Muscle of back (tissue), 11 donors: ENCODE measurements around the gene CD4. TPM values are rescaled to one million over a fixed set of nuclear protein-coding genes. Genes with fewer than 3 reads are reported as not detected.
A peak's percentile ranks its signal among the peaks of the same experiment; 100 is the strongest.
"Not testable (repeated sequence)": the region's sequence is repeated elsewhere in the genome, so short reads cannot be mapped to it uniquely, and the experiment has no call there.

Experiments
- DNase-seq, 3 donors: peaks; one replicate each; pipeline versions ENCODE4 v3.0.0 to v3.0.0-alpha.2; 2013
- polyA plus RNA-seq, 10 donors: library from polyadenylated mRNA; unstranded; fragments of 120-200 nt; gene quantifications; one replicate each; pipeline ENCODE4 v1.2.1, GENCODE V29; 2013; ENCODE audit not compliant: insufficient read length in 10 of 10

The CD4 gene
- polyA plus RNA-seq, 10 donors = 5.9 to 15.5 (median 7.7) TPM

DNA sequence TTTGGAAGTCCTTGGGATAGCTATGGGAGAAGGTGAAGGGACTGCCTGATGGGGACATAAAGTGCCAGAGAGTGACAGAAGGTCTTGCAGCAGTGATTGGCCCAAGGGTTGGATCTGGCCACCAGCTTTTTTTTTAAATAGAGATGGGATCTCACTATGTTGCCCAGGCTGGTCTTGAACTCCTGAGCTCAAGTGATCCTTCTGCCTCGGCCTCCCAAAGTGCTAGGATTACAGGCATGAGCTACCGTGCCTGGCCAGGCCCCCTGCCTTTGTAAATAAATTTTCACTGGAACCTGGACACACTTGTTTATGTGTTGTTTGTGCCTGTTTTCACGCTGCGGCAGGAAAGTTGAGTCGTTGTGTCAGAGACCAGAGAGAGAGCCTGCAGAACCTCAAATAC, 76.0 kb downstream of the CD4 start:
- DNase-seq = not testable (repeated sequence)

DNA sequence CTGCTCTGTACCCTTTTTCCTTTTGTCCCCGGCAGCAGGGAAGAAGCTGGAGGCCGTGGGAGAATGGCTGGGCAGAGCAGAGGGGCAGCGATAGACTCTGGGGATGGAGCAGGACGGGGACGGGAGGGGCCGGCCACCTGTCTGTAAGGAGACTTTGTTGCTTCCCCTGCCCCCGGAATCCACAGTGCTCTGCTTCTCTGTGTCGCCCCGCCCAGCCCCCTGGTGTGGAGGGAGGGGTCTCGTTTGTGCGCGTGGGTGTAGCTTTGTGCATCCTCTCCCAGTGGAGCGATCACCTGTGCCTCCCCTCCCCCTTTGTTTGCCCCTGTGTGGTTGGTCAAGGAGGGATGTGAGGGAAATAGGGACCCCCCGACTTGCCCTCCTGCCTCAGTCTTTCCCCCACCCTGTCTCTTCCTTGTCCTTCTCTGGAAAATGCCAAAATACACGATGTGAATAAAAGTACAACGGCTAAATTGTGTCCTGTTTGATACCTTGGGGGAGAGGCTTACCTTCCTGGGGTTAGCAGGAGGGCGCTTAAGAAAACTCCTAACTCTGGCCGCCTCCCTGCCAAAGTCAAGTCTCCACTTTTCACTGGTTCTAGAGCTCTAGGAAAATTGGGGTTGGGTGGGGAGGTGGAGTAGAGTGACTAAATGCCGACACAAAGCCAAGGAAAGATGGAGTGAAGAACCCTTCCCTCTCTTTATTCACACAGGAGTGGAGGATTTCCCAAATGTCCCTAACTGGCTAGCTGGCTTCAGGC, 77.0 kb downstream of the CD4 start:
- DNase-seq = no peak

DNA sequence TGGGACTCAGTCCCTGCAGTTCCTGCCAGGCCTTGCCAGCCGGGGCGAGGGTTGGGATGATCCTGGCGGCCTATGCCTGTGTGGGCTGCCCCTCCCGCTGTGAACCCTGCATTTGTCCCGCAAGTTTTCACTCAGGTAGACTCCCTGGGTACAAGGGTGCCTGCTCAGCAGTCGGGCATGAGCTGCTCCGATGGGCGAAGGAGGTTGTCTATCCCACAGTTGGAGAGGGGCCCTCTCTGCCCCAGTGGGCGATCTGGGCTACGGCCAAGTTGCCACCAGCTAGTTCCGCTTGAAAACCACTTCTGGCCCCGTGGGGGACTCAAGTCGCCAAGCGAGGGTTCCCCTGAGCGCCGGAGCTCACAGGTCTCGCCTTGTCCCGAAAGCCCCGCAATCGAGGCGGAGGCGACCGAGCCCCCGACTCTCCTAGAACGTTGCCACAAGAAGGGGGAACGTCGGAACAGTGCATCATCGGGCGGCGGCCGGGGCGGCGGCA, 77.6 kb downstream of the CD4 start:
- no peak for DNase-seq

DNA sequence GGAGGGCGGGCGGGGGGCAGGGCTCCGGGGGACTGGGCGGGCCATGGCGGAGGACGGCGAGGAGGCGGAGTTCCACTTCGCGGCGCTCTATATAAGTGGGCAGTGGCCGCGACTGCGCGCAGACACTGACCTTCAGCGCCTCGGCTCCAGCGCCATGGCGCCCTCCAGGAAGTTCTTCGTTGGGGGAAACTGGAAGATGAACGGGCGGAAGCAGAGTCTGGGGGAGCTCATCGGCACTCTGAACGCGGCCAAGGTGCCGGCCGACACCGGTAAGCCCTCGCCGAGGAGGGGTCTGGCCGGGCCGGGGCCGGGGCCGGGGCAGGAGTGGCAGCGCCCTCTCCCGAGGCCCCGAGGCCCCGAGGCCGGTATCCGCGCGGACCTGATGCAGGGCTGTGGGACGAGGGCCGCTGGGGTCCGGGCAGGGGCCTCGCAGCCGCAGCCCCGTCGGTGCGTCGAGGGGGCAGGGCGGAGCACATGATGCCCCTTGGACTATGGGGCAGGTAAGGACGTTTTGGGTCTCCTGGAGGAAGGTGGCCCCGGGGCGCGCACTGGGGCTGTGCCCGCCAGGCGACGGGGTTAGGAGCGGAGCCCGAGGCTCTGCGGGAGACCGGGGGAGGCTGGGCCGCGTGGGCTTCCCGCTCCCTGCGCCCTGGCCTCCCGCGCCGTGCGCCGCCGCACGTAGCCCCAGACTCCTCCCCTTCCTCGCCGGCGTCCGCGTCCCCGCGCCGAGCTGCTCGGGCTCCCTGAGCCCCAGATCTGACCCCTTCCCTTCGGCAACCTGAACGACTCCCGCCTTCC, 78.3 kb downstream of the CD4 start, which contains the start of gene TPI1:
Gene TPI1, plus strand, starts transcription at position 119 of the 798 bp plus-strand sequence. Its CDS starts 36 bp downstream, at position 155.
- DNase-seq = peak; percentile 79 to 93 (median 89)

DNA sequence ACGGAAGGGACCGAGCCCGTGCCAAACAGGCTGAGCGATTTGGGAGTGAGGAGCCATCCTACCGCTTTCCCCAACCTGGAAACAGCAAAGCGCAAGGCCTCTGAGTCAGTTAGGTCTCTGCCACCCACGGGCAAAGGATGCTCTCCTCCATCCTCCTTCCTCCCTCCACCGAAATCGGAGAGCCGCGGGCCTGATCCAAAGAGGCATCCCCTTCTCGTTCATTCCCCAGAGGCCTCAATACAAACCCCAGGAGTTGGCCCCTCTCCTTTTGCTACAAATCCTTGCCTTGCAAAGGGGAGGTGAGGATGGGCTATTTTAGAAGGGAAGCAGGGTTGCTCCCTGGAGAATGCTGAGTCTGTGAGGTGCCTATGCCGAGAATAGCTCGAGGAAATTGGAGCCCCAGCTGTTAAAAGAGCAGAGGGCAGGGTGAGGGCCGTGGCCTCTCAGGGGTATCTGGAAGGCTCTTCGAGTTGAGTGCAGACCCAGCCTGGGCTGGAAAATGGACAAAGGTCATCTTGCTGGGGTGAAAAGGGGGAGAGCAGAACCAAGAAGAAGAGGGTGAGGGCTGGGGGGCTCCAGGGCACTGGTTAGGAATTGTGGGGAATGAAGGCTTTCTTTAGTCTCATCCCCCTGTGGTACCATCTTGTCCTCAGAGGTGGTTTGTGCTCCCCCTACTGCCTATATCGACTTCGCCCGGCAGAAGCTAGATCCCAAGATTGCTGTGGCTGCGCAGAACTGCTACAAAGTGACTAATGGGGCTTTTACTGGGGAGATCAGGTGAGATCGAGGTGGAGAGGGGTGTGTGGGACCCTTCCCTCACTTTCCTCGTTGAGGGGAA, 79.1 kb downstream of the CD4 start:
- DNase-seq = peak in 2 of 3 donors; percentile 27 to 57

DNA sequence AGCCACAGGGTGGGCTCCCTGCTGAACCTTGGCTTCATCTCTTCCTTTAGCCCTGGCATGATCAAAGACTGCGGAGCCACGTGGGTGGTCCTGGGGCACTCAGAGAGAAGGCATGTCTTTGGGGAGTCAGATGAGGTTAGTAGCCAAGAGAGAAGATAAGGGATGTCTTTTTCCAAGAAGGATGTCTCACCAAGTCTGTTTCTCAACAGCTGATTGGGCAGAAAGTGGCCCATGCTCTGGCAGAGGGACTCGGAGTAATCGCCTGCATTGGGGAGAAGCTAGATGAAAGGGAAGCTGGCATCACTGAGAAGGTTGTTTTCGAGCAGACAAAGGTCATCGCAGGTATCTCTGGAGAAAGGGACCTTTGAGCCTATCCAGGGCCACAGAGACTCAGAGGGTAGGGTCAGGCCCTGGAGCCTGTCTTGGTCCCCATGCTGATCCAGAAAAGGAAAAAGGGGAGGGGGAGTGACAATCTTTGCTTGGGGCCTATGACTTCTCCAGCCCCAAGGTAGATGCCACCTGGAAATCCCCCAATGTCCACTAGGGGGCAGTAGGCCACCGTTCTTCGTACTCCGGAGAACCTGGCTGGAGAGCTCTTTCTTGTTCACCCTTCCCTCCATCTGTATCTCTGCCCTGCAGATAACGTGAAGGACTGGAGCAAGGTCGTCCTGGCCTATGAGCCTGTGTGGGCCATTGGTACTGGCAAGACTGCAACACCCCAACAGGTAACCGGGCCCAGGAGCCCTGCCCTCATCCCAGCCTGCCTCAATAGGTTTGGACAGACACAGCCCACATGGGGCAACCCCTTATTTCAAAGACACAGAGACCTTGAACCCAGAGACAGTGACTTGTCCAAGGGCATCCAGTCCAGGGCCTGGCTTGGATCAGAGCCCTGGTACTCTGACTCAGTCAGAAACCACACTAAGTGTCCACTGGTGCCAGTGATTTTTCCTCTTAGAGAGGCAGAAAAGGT, 80.0 kb downstream of the CD4 start:
- DNase-seq = peak in 2 of 3 donors; percentile 84 to 87

DNA sequence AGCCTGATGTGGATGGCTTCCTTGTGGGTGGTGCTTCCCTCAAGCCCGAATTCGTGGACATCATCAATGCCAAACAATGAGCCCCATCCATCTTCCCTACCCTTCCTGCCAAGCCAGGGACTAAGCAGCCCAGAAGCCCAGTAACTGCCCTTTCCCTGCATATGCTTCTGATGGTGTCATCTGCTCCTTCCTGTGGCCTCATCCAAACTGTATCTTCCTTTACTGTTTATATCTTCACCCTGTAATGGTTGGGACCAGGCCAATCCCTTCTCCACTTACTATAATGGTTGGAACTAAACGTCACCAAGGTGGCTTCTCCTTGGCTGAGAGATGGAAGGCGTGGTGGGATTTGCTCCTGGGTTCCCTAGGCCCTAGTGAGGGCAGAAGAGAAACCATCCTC, 81.0 kb downstream of the CD4 start:
- not testable (repeated sequence) for DNase-seq

Other genes starting within 250 kb of the CD4 start
- gene IFFO1, start 233.5 kb upstream of the CD4 start, polyA plus RNA-seq = 10 to 100 TPM; 19.8 to 37.0 (median 30.3) TPM
- gene NOP2, start 221.2 kb upstream of the CD4 start, polyA plus RNA-seq = 10 to 100 TPM; 18.6 to 26.9 (median 23.8) TPM
- 100 to 1,000 TPM; 125 to 170 (median 147) TPM for gene CHD4, start 182.1 kb upstream of the CD4 start, polyA plus RNA-seq
- gene LPAR5, start 153.6 kb upstream of the CD4 start, polyA plus RNA-seq = 1 to 10 TPM in 9 of 10 donors, under 1 TPM in 1; 0.99 to 2.3 (median 1.5) TPM
- gene ACRBP, start 142.1 kb upstream of the CD4 start, polyA plus RNA-seq = 1 to 10 TPM; 2.1 to 3.8 (median 2.5) TPM
- gene ING4, start 126.4 kb upstream of the CD4 start, polyA plus RNA-seq = 10 to 100 TPM; 43.7 to 54.1 (median 48.9) TPM
- gene ZNF384, start 100.2 kb upstream of the CD4 start, polyA plus RNA-seq = 10 to 100 TPM; 40.6 to 62.3 (median 47.0) TPM
- 1 to 10 TPM; 2.6 to 7.0 (median 4.4) TPM for gene PIANP, start 88.7 kb upstream of the CD4 start, polyA plus RNA-seq
- gene COPS7A, start 65.5 kb upstream of the CD4 start, polyA plus RNA-seq = 10 to 100 TPM; 55.6 to 66.6 (median 61.9) TPM
- gene MLF2, start 36.4 kb upstream of the CD4 start, polyA plus RNA-seq = 100 to 1,000 TPM; 114 to 157 (median 128) TPM
- gene PTMS, start 23.2 kb upstream of the CD4 start, polyA plus RNA-seq = 100 to 1,000 TPM; 245 to 421 (median 350) TPM
- 1 to 10 TPM in 1 of 10 donors, under 1 TPM in 9; 0.30 to 1.2 (median 0.53) TPM for gene LAG3, start 17.0 kb upstream of the CD4 start, polyA plus RNA-seq
- 10 to 100 TPM; 15.3 to 27.6 (median 17.9) TPM for gene GPR162, start 32.3 kb downstream of the CD4 start, polyA plus RNA-seq
- 10 to 100 TPM; 32.6 to 62.7 (median 44.1) TPM for gene P3H3, start 38.9 kb downstream of the CD4 start, polyA plus RNA-seq
- 10 to 100 TPM; 10.3 to 40.0 (median 26.3) TPM for gene GNB3, start 51.4 kb downstream of the CD4 start, polyA plus RNA-seq
- 10 to 100 TPM; 14.1 to 25.5 (median 19.5) TPM for gene CDCA3, start 61.8 kb downstream of the CD4 start, polyA plus RNA-seq
- gene USP5, start 62.6 kb downstream of the CD4 start, polyA plus RNA-seq = 10 to 100 TPM; 46.9 to 67.1 (median 59.3) TPM
- gene TPI1, start 78.0 kb downstream of the CD4 start, polyA plus RNA-seq = 1,000 to 10,000 TPM in 3 of 10 donors, 100 to 1,000 TPM in 7; 716 to 1,072 (median 910) TPM
- gene SPSB2, start 83.8 kb downstream of the CD4 start, polyA plus RNA-seq = 1 to 10 TPM; 2.5 to 7.0 (median 5.7) TPM
- 10 to 100 TPM in 6 of 10 donors, 1 to 10 TPM in 4; 8.4 to 11.7 (median 10.2) TPM for gene LRRC23, start 115.3 kb downstream of the CD4 start, polyA plus RNA-seq
- gene ENO2, start 125.1 kb downstream of the CD4 start, polyA plus RNA-seq = 10 to 100 TPM in 2 of 10 donors, 1 to 10 TPM in 8; 5.2 to 11.7 (median 8.4) TPM
- 10 to 100 TPM; 58.2 to 79.9 (median 68.1) TPM for gene ATN1, start 138.4 kb downstream of the CD4 start, polyA plus RNA-seq
- not detected for gene RNU7-1, start 154.3 kb downstream of the CD4 start, polyA plus RNA-seq
- 100 to 1,000 TPM; 120 to 180 (median 152) TPM for gene C12orf57, start 154.5 kb downstream of the CD4 start, polyA plus RNA-seq
- gene PTPN6, start 161.8 kb downstream of the CD4 start, polyA plus RNA-seq = 10 to 100 TPM in 1 of 10 donors, 1 to 10 TPM in 9; 4.3 to 10.6 (median 6.6) TPM
- gene PHB2, start 181.1 kb downstream of the CD4 start, polyA plus RNA-seq = 100 to 1,000 TPM; 254 to 293 (median 280) TPM
- 10 to 100 TPM; 27.1 to 38.6 (median 29.8) TPM for gene EMG1, start 181.4 kb downstream of the CD4 start, polyA plus RNA-seq
- gene LPCAT3, start 228.9 kb downstream of the CD4 start, polyA plus RNA-seq = 10 to 100 TPM; 18.0 to 23.7 (median 20.7) TPM